HG02642 (cell line): ENCODE results near the gene SMTNL2.
"Not testable (repeated sequence)": the region's sequence is repeated elsewhere in the genome, so short reads cannot be mapped to it uniquely, and the experiment has no call there.

Experiments used
- ATAC-seq: cut with Tn5 transposase; IDR thresholded peaks from one replicate; pipeline ENCODE4 v1.9.1; 2021; ENCODE audit warnings: mild to moderate bottlenecking; ENCODE audit not compliant: unreplicated experiment, poor library complexity

SMTNL2 gene

GRCh38 chr17:4582691-4583090, 1.6 kb upstream of the SMTNL2 start:
- no peak for ATAC-seq

GRCh38 chr17:4583206-4583605, 1.1 kb upstream of the SMTNL2 start:
- no peak for ATAC-seq

- ATAC-seq = no peak
Measured at GRCh38 chr17:4583782-4584100, 588 bp upstream of the SMTNL2 start.

GRCh38 chr17:4584917-4585637, 748 bp downstream of the SMTNL2 start:
- ATAC-seq = no peak

- ATAC-seq = no peak
Measured at GRCh38 chr17:4585638-4585994, 1.3 kb downstream of the SMTNL2 start.

GRCh38 chr17:4586043-4586442, 1.7 kb downstream of the SMTNL2 start:
- ATAC-seq = no peak

- ATAC-seq = no peak
Measured at GRCh38 chr17:4587195-4587594, 2.9 kb downstream of the SMTNL2 start.

- no peak for ATAC-seq
Measured at GRCh38 chr17:4587803-4588202, 3.5 kb downstream of the SMTNL2 start.

GRCh38 chr17:4588391-4588790, 4.1 kb downstream of the SMTNL2 start:
- ATAC-seq = no peak

- no peak for ATAC-seq
Measured at GRCh38 chr17:4588898-4589625, 4.7 kb downstream of the SMTNL2 start.

GRCh38 chr17:4590042-4590441, 5.7 kb downstream of the SMTNL2 start:
- not testable (repeated sequence) for ATAC-seq

- ATAC-seq = no peak
Measured at GRCh38 chr17:4590981-4591453, 6.7 kb downstream of the SMTNL2 start.

GRCh38 chr17:4591529-4591928, 7.2 kb downstream of the SMTNL2 start:
- ATAC-seq = no peak

GRCh38 chr17:4592240-4593005, 8.1 kb downstream of the SMTNL2 start:
- ATAC-seq = no peak

- no peak for ATAC-seq
Measured at GRCh38 chr17:4593021-4593421, 8.7 kb downstream of the SMTNL2 start.

- ATAC-seq = no peak
Measured at GRCh38 chr17:4594406-4594805, 10.1 kb downstream of the SMTNL2 start.

- ATAC-seq = no peak
Measured at GRCh38 chr17:4594931-4595684, 10.8 kb downstream of the SMTNL2 start.

- ATAC-seq = not testable (repeated sequence)
Measured at GRCh38 chr17:4595685-4596342, 11.5 kb downstream of the SMTNL2 start.

- no peak for ATAC-seq
Measured at GRCh38 chr17:4596636-4597380, 12.5 kb downstream of the SMTNL2 start.
